Hepatocyte (in vitro differentiated cells): ENCODE data around the gene TSSK3. TPM values are rescaled to one million over a fixed set of nuclear protein-coding genes. Genes with fewer than 3 reads are reported as not detected.

Source experiments
- DNase-seq: peaks from one replicate; pipeline ENCODE4 v3.0.0-alpha.2; 2016; ENCODE audit warnings: low spot score
- H2AFZ ChIP-seq: fragments of 200-600 bp; sonication (generic); 2 replicates; pipeline ENCODE4 v1.6.0; 2016; ENCODE audit warnings: antibody characterized with exemption, mild to moderate bottlenecking
- H3K27ac ChIP-seq: fragments of 200-600 bp; sonication (generic); 2 replicates; pipeline ENCODE4 v1.5.1; 2016; ENCODE audit warnings: mild to moderate bottlenecking
- H3K27me3 ChIP-seq: fragments of 200-600 bp; sonication (generic); 2 replicates; pipeline ENCODE4 v1.6.1; 2016
- H3K36me3 ChIP-seq: fragments of 200-600 bp; sonication (generic); replicated peaks from 2 replicates; pipeline ENCODE4 v1.5.1; 2016; ENCODE audit warnings: low read depth; ENCODE audit not compliant: insufficient read depth
- H3K4me1 ChIP-seq: fragments of 200-600 bp; sonication (generic); 2 replicates; pipeline ENCODE4 v1.5.1; 2016; ENCODE audit warnings: mild to moderate bottlenecking, moderate library complexity; ENCODE audit not compliant: insufficient read depth
- H3K4me2 ChIP-seq: fragments of 200-600 bp; sonication (generic); 2 replicates; pipeline ENCODE4 v1.6.0; 2016
- H3K4me3 ChIP-seq: fragments of 200-600 bp; sonication (generic); 2 replicates; pipeline ENCODE4 v1.5.1; 2016; ENCODE audit warnings: mild to moderate bottlenecking
- H3K79me2 ChIP-seq: fragments of 200-600 bp; sonication (generic); 2 replicates; pipeline ENCODE4 v1.6.0; 2017; ENCODE audit warnings: mild to moderate bottlenecking
- H3K9me2 ChIP-seq: fragments of 200-600 bp; sonication (generic); replicated peaks from 2 replicates; pipeline ENCODE4 v1.6.0; 2017; ENCODE audit warnings: mild to moderate bottlenecking; ENCODE audit not compliant: insufficient read depth
- H3K9me3 ChIP-seq: fragments of 200-600 bp; sonication (generic); 2 replicates; pipeline ENCODE4 v1.5.1; 2016; ENCODE audit warnings: low read depth, mild to moderate bottlenecking
- H4K20me1 ChIP-seq: fragments of 200-600 bp; sonication (generic); 2 replicates; pipeline ENCODE4 v1.6.0; 2016; ENCODE audit warnings: mild to moderate bottlenecking; ENCODE audit not compliant: insufficient read depth, poor library complexity, severe bottlenecking
- CTCF ChIP-seq: fragments of 200-600 bp; sonication (generic); IDR thresholded peaks from 2 replicates; pipeline ENCODE4 v1.5.1; 2016; ENCODE audit warnings: antibody characterized with exemption, mild to moderate bottlenecking; ENCODE audit not compliant: poor library complexity
- EZH2 ChIP-seq: fragments of 200-600 bp; sonication (generic); IDR thresholded peaks from 2 replicates; pipeline ENCODE4 v1.6.1; 2016; ENCODE audit warnings: antibody characterized with exemption, mild to moderate bottlenecking, borderline replicate concordance
- EZH2phosphoT487 ChIP-seq: fragments of 200-600 bp; sonication (generic); IDR thresholded peaks from one replicate; pipeline ENCODE4 v1.6.1; 2018; ENCODE audit warnings: antibody characterized with exemption, mild to moderate bottlenecking, low read depth, moderate library complexity; ENCODE audit not compliant: unreplicated experiment, severe bottlenecking
- WGBS: methylation state at CpG from one replicate; pipeline ENCODE4 v1.1.6; 2016; ENCODE audit warnings: low lambda C conversion rate; ENCODE audit errors: missing lambda C conversion rate; 5-methylcytosine and 5-hydroxymethylcytosine counted together
- polyA plus RNA-seq: library from polyadenylated mRNA; unstranded; fragments of >200 nt; fragmentation: Nextera tagmentation; extraction: Ambion mirVana; gene quantifications from 2 replicates; pipeline ENCODE4 v1.2.1, GENCODE V29; 2016
- total RNA-seq: library from RNA; depleted of rRNA; stranded (reverse); fragments of >200 nt; gene quantifications from 2 replicates; pipeline ENCODE4 v1.2.3, GENCODE V29; 2014

Gene TSSK3
- total and polyA plus RNA-seq, 2 experiments from 2014 or later = 1.4 TPM

GRCh38 chr1:32321712-32322291 lies 40.5 kb upstream of the TSSK3 start:
- Histone ChIP-seq H3K27ac (peak overlapping the region; percentile 95), H3K4me2 (peak overlapping the region; percentile 54), H4K20me1 (no peaks in the 10 kb centered on the region), H3K9me2 (no peaks in the 10 kb centered on the region), H3K27me3 (no peaks in the 10 kb centered on the region), H3K4me3 (no peak overlapping the region), H2AFZ (no peak overlapping the region), H3K36me3 (no peaks in the 10 kb centered on the region), H3K9me3 (no peaks in the 10 kb centered on the region), H3K79me2 (peaks cover 39% of the 10 kb centered on the region), H3K4me1 (peaks cover 6% of the 10 kb centered on the region)
- no peak for TF ChIP-seq CTCF
- no peak for TF ChIP-seq EZH2
- TF ChIP-seq EZH2phosphoT487 = no peak
- peak; percentile 79 for DNase-seq
- WGBS = 57% methylated on average over 5 of the region's 5 CpGs

GRCh38 chr1:32327204-32327603 lies 35.1 kb upstream of the TSSK3 start:
- Histone ChIP-seq H3K9me2 (no peaks in the 10 kb centered on the region), H3K36me3 (no peaks in the 10 kb centered on the region)
- WGBS = 97% methylated on average over 11 of the region's 11 CpGs

GRCh38 chr1:32329931-32330466 lies 32.3 kb upstream of the TSSK3 start:
- no peak for DNase-seq
- H3K36me3 ChIP-seq = no peaks in the 10 kb centered on the region
- H3K9me2 ChIP-seq = no peaks in the 10 kb centered on the region
- no peak overlapping the region for H2AFZ ChIP-seq
- no peaks in the 10 kb centered on the region for H3K27me3 ChIP-seq
- no peak overlapping the region for H3K4me3 ChIP-seq
- 96% methylated on average over 4 of the region's 4 CpGs for WGBS
- TF ChIP-seq EZH2phosphoT487 (no peak), CTCF (no peak), EZH2 (no peak)
- peaks cover 8% of the 10 kb centered on the region for H3K4me1 ChIP-seq
- no peak overlapping the region for H3K4me2 ChIP-seq
- peaks cover 18% of the 10 kb centered on the region for H4K20me1 ChIP-seq
- H3K79me2 ChIP-seq = peaks cover 24% of the 10 kb centered on the region
- H3K9me3 ChIP-seq = no peaks in the 10 kb centered on the region
- H3K27ac ChIP-seq = no peak overlapping the region

More at GRCh38 chr1:32327204-32327603, 35.1 kb upstream of the TSSK3 start:
- H3K4me3 ChIP-seq = no peak overlapping the region
- peaks cover 21% of the 10 kb centered on the region for H3K79me2 ChIP-seq
- H3K9me3 ChIP-seq = no peaks in the 10 kb centered on the region
- no peak for DNase-seq
- H3K4me2 ChIP-seq = no peak overlapping the region
- H3K27ac ChIP-seq = no peak overlapping the region
- no peaks in the 10 kb centered on the region for H3K27me3 ChIP-seq
- H2AFZ ChIP-seq = no peak overlapping the region
- H3K4me1 ChIP-seq = peaks cover 2% of the 10 kb centered on the region
- TF ChIP-seq EZH2phosphoT487 (no peak), CTCF (no peak), EZH2 (no peak)
- no peaks in the 10 kb centered on the region for H4K20me1 ChIP-seq
